Choroid plexus epithelial cell (primary cell): ENCODE results near the gene RNF223.
"Not testable (repeated sequence)": the region's sequence is repeated elsewhere in the genome, so short reads cannot be mapped to it uniquely, and the experiment has no call there.

Experiments used
- DNase-seq: peaks from one replicate; pipeline ENCODE4 v3.0.0-alpha.2; 2010; ENCODE audit warnings: low read depth
- H3K4me3 ChIP-seq: 2 replicates; pipeline ENCODE4 v1.5.1; 2011; ENCODE audit warnings: low read depth, mild to moderate bottlenecking, control low read depth, low read length, moderate library complexity
- CTCF ChIP-seq: conservative IDR thresholded peaks from 2 replicates; pipeline ENCODE4 v1.5.1; 2011; ENCODE audit warnings: low read depth, mild to moderate bottlenecking, control low read depth, inconsistent platforms, low read length, moderate library complexity

The RNF223 gene

GRCh38 chr1:1067860-1068516, 6.1 kb downstream of the RNF223 start:
- H3K4me3 ChIP-seq, result no peak overlapping the region
- no peak for DNase-seq
- TF ChIP-seq CTCF, result no peak

- DNase-seq, result no peak
- no peak for TF ChIP-seq CTCF
- H3K4me3 ChIP-seq, result no peak overlapping the region
Observed at GRCh38 chr1:1067284-1067859, 6.7 kb downstream of the RNF223 start.

- DNase-seq, result no peak
- H3K4me3 ChIP-seq, result no peak overlapping the region
- no peak for TF ChIP-seq CTCF
Observed at GRCh38 chr1:1066403-1067283, 7.5 kb downstream of the RNF223 start.

GRCh38 chr1:1065940-1066304, 8.2 kb downstream of the RNF223 start:
- DNase-seq, result not testable (repeated sequence)

GRCh38 chr1:1065265-1065939, 8.7 kb downstream of the RNF223 start:
- no peak for DNase-seq
- no peak overlapping the region for H3K4me3 ChIP-seq
- no peak for TF ChIP-seq CTCF

More at GRCh38 chr1:1065940-1066304, 8.2 kb downstream of the RNF223 start:
- not testable (repeated sequence) for H3K4me3 ChIP-seq

GRCh38 chr1:1063945-1064831, 9.9 kb downstream of the RNF223 start:
- peak; percentile 69 for TF ChIP-seq CTCF
- H3K4me3 ChIP-seq, result no peak overlapping the region
- DNase-seq, result peak; percentile 89
